22Rv1 (cell line): ENCODE data around the gene SDHC.

Experiments used
- ZFX ChIP-seq: fragments of 450-650 bp; IDR thresholded peaks from 2 replicates; pipeline ENCODE4 v1.6.1; 2017; ENCODE audit warnings: antibody characterized with exemption, borderline replicate concordance
- TF ChIP-seq, protein P1 (sequence below): fragments of 450-650 bp; IDR thresholded peaks from 2 replicates; pipeline ENCODE4 v1.5.1; 2017; ENCODE audit warnings: mild to moderate bottlenecking

DNA sequence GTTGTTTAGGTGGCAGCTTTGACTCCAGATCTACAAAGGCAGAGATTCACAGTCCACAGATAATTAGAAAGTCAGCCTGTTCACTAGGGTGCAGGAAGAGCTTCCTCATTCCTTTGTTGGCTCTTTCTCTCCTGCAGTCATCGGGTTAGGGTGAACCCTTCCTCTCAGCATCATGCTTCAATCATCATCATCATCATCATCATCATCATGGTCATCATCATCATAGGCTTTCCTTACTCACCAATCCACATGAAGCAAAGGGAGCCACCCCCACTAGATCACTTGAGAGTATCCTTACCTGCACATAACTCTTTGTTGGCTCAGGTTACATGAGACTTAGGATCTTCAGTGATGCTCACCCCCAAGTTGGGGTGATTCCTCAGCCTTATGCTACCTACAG lies 23.4 kb upstream of the SDHC start:
- TF ChIP-seq, protein P1, sequence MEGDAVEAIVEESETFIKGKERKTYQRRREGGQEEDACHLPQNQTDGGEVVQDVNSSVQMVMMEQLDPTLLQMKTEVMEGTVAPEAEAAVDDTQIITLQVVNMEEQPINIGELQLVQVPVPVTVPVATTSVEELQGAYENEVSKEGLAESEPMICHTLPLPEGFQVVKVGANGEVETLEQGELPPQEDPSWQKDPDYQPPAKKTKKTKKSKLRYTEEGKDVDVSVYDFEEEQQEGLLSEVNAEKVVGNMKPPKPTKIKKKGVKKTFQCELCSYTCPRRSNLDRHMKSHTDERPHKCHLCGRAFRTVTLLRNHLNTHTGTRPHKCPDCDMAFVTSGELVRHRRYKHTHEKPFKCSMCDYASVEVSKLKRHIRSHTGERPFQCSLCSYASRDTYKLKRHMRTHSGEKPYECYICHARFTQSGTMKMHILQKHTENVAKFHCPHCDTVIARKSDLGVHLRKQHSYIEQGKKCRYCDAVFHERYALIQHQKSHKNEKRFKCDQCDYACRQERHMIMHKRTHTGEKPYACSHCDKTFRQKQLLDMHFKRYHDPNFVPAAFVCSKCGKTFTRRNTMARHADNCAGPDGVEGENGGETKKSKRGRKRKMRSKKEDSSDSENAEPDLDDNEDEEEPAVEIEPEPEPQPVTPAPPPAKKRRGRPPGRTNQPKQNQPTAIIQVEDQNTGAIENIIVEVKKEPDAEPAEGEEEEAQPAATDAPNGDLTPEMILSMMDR: no peak
- no peak for TF ChIP-seq ZFX
